ENCODE data around the gene ANGPTL2. TPM values are rescaled to one million over a fixed set of nuclear protein-coding genes. Genes with fewer than 3 reads are reported as not detected.

ANGPTL2 gene
- total RNA-seq, 1 donor from 2014 or later: 65.8 TPM

GRCh38 chr9:127130235-127130634 is 7.8 kb upstream of the ANGPTL2 start:
- H3K4me1 ChIP-seq: peaks cover 81% of the 10 kb centered on the region

GRCh38 chr9:127129718-127130085 is 7.3 kb upstream of the ANGPTL2 start:
- H3K4me3 ChIP-seq: no peak overlapping the region
- TF ChIP-seq CTCF (IDR thresholded peaks at IDR 0.05) (no peak), POLR2AphosphoS5 (IDR thresholded peaks at IDR 0.05; ENCODE audit: insufficient read depth in 1 of 2, low read depth in 1 of 2) (no peak), POLR2A (IDR thresholded peaks at IDR 0.05) (no peak)
- no peak for DNase-seq (ENCODE audit: extremely low spot score in 2 of 2)
- H3K9me3 ChIP-seq: no peaks in the 10 kb centered on the region
- peak overlapping the region; percentile 92 for H3K27ac ChIP-seq
- no peaks in the 10 kb centered on the region for H3K27me3 ChIP-seq
- intact Hi-C loops (cut with DNase I): loop anchor here (10.0 kb wide), 1 partner anchor 95 kb away; no protein-coding TSS in a partner anchor
- H3K4me1 ChIP-seq: peaks cover 76% of the 10 kb centered on the region
- no peaks in the 10 kb centered on the region for H3K36me3 ChIP-seq

More at GRCh38 chr9:127130235-127130634, 7.8 kb upstream of the ANGPTL2 start:
- Histone ChIP-seq H3K27me3 (no peaks in the 10 kb centered on the region), H3K36me3 (no peaks in the 10 kb centered on the region), H3K4me3 (no peak overlapping the region), H3K9me3 (no peaks in the 10 kb centered on the region), H3K27ac (peak overlapping the region; percentile 92)
- TF ChIP-seq POLR2A (IDR thresholded peaks at IDR 0.05) (no peak), CTCF (IDR thresholded peaks at IDR 0.05) (no peak), POLR2AphosphoS5 (IDR thresholded peaks at IDR 0.05; ENCODE audit: insufficient read depth in 1 of 2, low read depth in 1 of 2) (no peak)
- no peak for DNase-seq (ENCODE audit: extremely low spot score in 2 of 2)
- intact Hi-C loops (cut with DNase I): no loop called here

- Histone ChIP-seq H3K27me3 (no peaks in the 10 kb centered on the region), H3K36me3 (no peaks in the 10 kb centered on the region), H3K4me1 (peaks cover 74% of the 10 kb centered on the region), H3K9me3 (no peaks in the 10 kb centered on the region), H3K4me3 (no peak overlapping the region), H3K27ac (peak overlapping the region; percentile 92)
- intact Hi-C loops (cut with DNase I): loop anchor here (10.0 kb wide), 1 partner anchor 94 kb away; no protein-coding TSS in a partner anchor
- no peak for DNase-seq (ENCODE audit: extremely low spot score in 2 of 2)
- TF ChIP-seq POLR2A (IDR thresholded peaks at IDR 0.05): no peak
- no peak for TF ChIP-seq CTCF (IDR thresholded peaks at IDR 0.05)
- no peak for TF ChIP-seq POLR2AphosphoS5 (IDR thresholded peaks at IDR 0.05; ENCODE audit: insufficient read depth in 1 of 2, low read depth in 1 of 2)
These were observed 6.8 kb upstream of the ANGPTL2 start for GRCh38 chr9:127129073-127129717.

- intact Hi-C loops (cut with DNase I): loop anchor here (10.0 kb wide), 1 partner anchor 94 kb away; no protein-coding TSS in a partner anchor
- TF ChIP-seq POLR2AphosphoS5 (IDR thresholded peaks at IDR 0.05; ENCODE audit: insufficient read depth in 1 of 2, low read depth in 1 of 2) (peak; percentile 60 to 71), POLR2A (IDR thresholded peaks at IDR 0.05) (no peak)
- no peak overlapping the region for H3K4me3 ChIP-seq
- peak overlapping the region; percentile 92 for H3K27ac ChIP-seq
- H3K9me3 ChIP-seq: no peaks in the 10 kb centered on the region
- H3K36me3 ChIP-seq: no peaks in the 10 kb centered on the region
- H3K4me1 ChIP-seq: peaks cover 73% of the 10 kb centered on the region
- no peaks in the 10 kb centered on the region for H3K27me3 ChIP-seq
- DNase-seq (ENCODE audit: extremely low spot score in 2 of 2): no peak
These were observed 6.1 kb upstream of the ANGPTL2 start for GRCh38 chr9:127128341-127129072.

GRCh38 chr9:127126971-127127370 is 4.5 kb upstream of the ANGPTL2 start:
- Histone ChIP-seq H3K36me3 (no peaks in the 10 kb centered on the region), H3K27ac (peak overlapping the region; percentile 92), H3K9me3 (no peaks in the 10 kb centered on the region), H3K27me3 (no peaks in the 10 kb centered on the region), H3K4me1 (peaks cover 70% of the 10 kb centered on the region), H3K4me3 (no peak overlapping the region)
- no peak for TF ChIP-seq POLR2AphosphoS5 (IDR thresholded peaks at IDR 0.05; ENCODE audit: insufficient read depth in 1 of 2, low read depth in 1 of 2)
- no peak for TF ChIP-seq POLR2A (IDR thresholded peaks at IDR 0.05)
- no peak for TF ChIP-seq CTCF (IDR thresholded peaks at IDR 0.05)
- DNase-seq (ENCODE audit: extremely low spot score in 2 of 2): no peak
- intact Hi-C loops (cut with DNase I): loop anchor here (10.0 kb wide), 1 partner anchor 92 kb away; no protein-coding TSS in a partner anchor

All from vagina (tissue), 2 donors.